T-helper 17 cell (primary cell): ENCODE measurements around the gene ODAD3. TPM values are rescaled to one million over a fixed set of nuclear protein-coding genes. Genes with fewer than 3 reads are reported as not detected.
"Not testable (repeated sequence)": the region's sequence is repeated elsewhere in the genome, so short reads cannot be mapped to it uniquely, and the experiment has no call there.

Experiments used
- ATAC-seq: fragments of 150-1000 bp; cut with Tn5 transposase; 2 replicates; pipeline ENCODE4 v1.10.0; 2021; ENCODE audit warnings: mild to moderate bottlenecking, moderate library complexity
- DNase-seq, 3 donors: peaks; one replicate each; pipeline versions ENCODE4 v3.0.0 to v3.0.0-alpha.2; 2020 to 2021
- H3K9me3 ChIP-seq: one replicate; pipeline ENCODE4 v1.7.0; 2013; ENCODE audit warnings: low read length, mild to moderate bottlenecking; ENCODE audit not compliant: control insufficient read depth, poor library complexity, severe bottlenecking
- H3K27ac Mint-ChIP-seq: one replicate; pipeline ENCODE4 v1.8.0; 2022; ENCODE audit warnings: mild to moderate bottlenecking, moderate library complexity, mixed read lengths
- H3K27me3 Mint-ChIP-seq: one replicate; pipeline ENCODE4 v1.8.0; 2022; ENCODE audit warnings: mixed read lengths
- H3K36me3 Mint-ChIP-seq: one replicate; pipeline ENCODE4 v1.8.0; 2022; ENCODE audit warnings: low read depth, mixed read lengths
- H3K4me1 Mint-ChIP-seq: one replicate; pipeline ENCODE4 v1.8.0; 2022; ENCODE audit warnings: mild to moderate bottlenecking, mixed read lengths
- H3K4me3 Mint-ChIP-seq: one replicate; pipeline ENCODE4 v1.8.0; 2022; ENCODE audit warnings: mild to moderate bottlenecking, moderate library complexity, mixed read lengths
- total RNA-seq, 4 donors: library from RNA in 2 of 4; stranded (reverse) in 2 of 4; gene quantifications; one replicate each; pipeline ENCODE4 v1.2.3 and lab custom pipeline; 2022 to 2026

The ODAD3 gene
- not detected for total RNA-seq
- 0 to 0.30 reads per million in 2 donors for total RNA-seq (lab: John Stamatoyannopoulos, UW)

- no peaks in the 10 kb centered on the region for H3K27me3 Mint-ChIP-seq
- H3K9me3 ChIP-seq, result no peaks in the 10 kb centered on the region
- peaks cover 2% of the 10 kb centered on the region for H3K36me3 Mint-ChIP-seq
- peaks cover 8% of the 10 kb centered on the region for H3K4me1 Mint-ChIP-seq
- DNase-seq (peak; percentile 89 to 95 (median 94)), ATAC-seq (peak; percentile 95)
- H3K27ac Mint-ChIP-seq, result peak within 1 kb of the TSS; percentile 91
- peak within 1 kb of the TSS; percentile 99 for H3K4me3 Mint-ChIP-seq
Measured at GRCh38 chr19:11435057-11435832, at the start of gene ODAD3, which contains the start of gene PRKCSH. ODAD3 (minus strand) TSS chr19:11435121; CDS start chr19:11435016, 105 bp downstream. PRKCSH (plus strand) TSS chr19:11435635; CDS start chr19:11436118, 483 bp downstream.

- DNase-seq, result no peak
Measured at GRCh38 chr19:11483366-11484111, 48.6 kb upstream of the ODAD3 start.

GRCh38 chr19:11482384-11483050, 47.6 kb upstream of the ODAD3 start:
- DNase-seq, result peak; percentile 82 to 90 (median 88)
- ATAC-seq, result peak; percentile 91
- Mint-ChIP-seq H3K36me3 (peaks cover 5% of the 10 kb centered on the region), H3K4me3 (peak overlapping the region; percentile 79), H3K27me3 (peaks cover 32% of the 10 kb centered on the region), H3K4me1 (peaks cover 25% of the 10 kb centered on the region), H3K27ac (peak overlapping the region; percentile 45)
- H3K9me3 ChIP-seq, result no peaks in the 10 kb centered on the region

More at GRCh38 chr19:11483366-11484111, 48.6 kb upstream of the ODAD3 start:
- Mint-ChIP-seq H3K27ac (no peak overlapping the region), H3K36me3 (peaks cover 5% of the 10 kb centered on the region), H3K4me3 (no peak overlapping the region), H3K4me1 (peaks cover 23% of the 10 kb centered on the region), H3K27me3 (peaks cover 28% of the 10 kb centered on the region)
- H3K9me3 ChIP-seq, result no peaks in the 10 kb centered on the region
- no peak for ATAC-seq

- H3K4me1 Mint-ChIP-seq, result peaks cover 25% of the 10 kb centered on the region
- H3K4me3 Mint-ChIP-seq, result peak overlapping the region; percentile 79
- peaks cover 37% of the 10 kb centered on the region for H3K27me3 Mint-ChIP-seq
- H3K36me3 Mint-ChIP-seq, result peaks cover 5% of the 10 kb centered on the region
- peak; percentile 72 for ATAC-seq
- peak overlapping the region; percentile 45 for H3K27ac Mint-ChIP-seq
- no peaks in the 10 kb centered on the region for H3K9me3 ChIP-seq
- peak; percentile 35 to 47 (median 44) for DNase-seq
Measured at GRCh38 chr19:11481534-11482383, 46.8 kb upstream of the ODAD3 start.

GRCh38 chr19:11480715-11481533, 46.0 kb upstream of the ODAD3 start, which contains the start of gene ELAVL3:
ELAVL3 (minus strand) TSS chr19:11481046; CDS start chr19:11480608, 438 bp downstream.
- H3K36me3 Mint-ChIP-seq, result peaks cover 5% of the 10 kb centered on the region
- peaks cover 25% of the 10 kb centered on the region for H3K4me1 Mint-ChIP-seq
- DNase-seq (no peak), ATAC-seq (no peak)
- peak within 1 kb of the TSS; percentile 79 for H3K4me3 Mint-ChIP-seq
- no peaks in the 10 kb centered on the region for H3K9me3 ChIP-seq
- peaks cover 37% of the 10 kb centered on the region for H3K27me3 Mint-ChIP-seq
- peak within 1 kb of the TSS; percentile 45 for H3K27ac Mint-ChIP-seq

- Mint-ChIP-seq H3K27me3 (peaks cover 33% of the 10 kb centered on the region), H3K4me1 (peaks cover 24% of the 10 kb centered on the region), H3K36me3 (peaks cover 4% of the 10 kb centered on the region), H3K27ac (no peak overlapping the region), H3K4me3 (no peak overlapping the region)
- no peaks in the 10 kb centered on the region for H3K9me3 ChIP-seq
- no peak for ATAC-seq
- DNase-seq, result no peak
Measured at GRCh38 chr19:11479898-11480714, 45.2 kb upstream of the ODAD3 start.

- H3K9me3 ChIP-seq, result no peaks in the 10 kb centered on the region
- H3K27me3 Mint-ChIP-seq, result peaks cover 33% of the 10 kb centered on the region
- H3K4me1 Mint-ChIP-seq, result peaks cover 23% of the 10 kb centered on the region
- H3K36me3 Mint-ChIP-seq, result peaks cover 3% of the 10 kb centered on the region
- ATAC-seq (no peak), DNase-seq (peak in 1 of 3 donors; percentile 21)
- peak overlapping the region; percentile 54 for H3K27ac Mint-ChIP-seq
- peak overlapping the region; percentile 72 for H3K4me3 Mint-ChIP-seq
Measured at GRCh38 chr19:11479090-11479897, 44.4 kb upstream of the ODAD3 start.

GRCh38 chr19:11478167-11479089, 43.5 kb upstream of the ODAD3 start:
- Mint-ChIP-seq H3K36me3 (peaks cover 3% of the 10 kb centered on the region), H3K27ac (peak overlapping the region; percentile 54), H3K4me3 (peak overlapping the region; percentile 72), H3K27me3 (peaks cover 33% of the 10 kb centered on the region), H3K4me1 (peaks cover 23% of the 10 kb centered on the region)
- no peak for ATAC-seq
- no peaks in the 10 kb centered on the region for H3K9me3 ChIP-seq
- DNase-seq, result no peak

GRCh38 chr19:11475861-11476260, 40.9 kb upstream of the ODAD3 start:
- Mint-ChIP-seq H3K4me1 (peaks cover 8% of the 10 kb centered on the region), H3K36me3 (peaks cover 3% of the 10 kb centered on the region), H3K27ac (no peak overlapping the region), H3K27me3 (peaks cover 26% of the 10 kb centered on the region), H3K4me3 (no peak overlapping the region)
- DNase-seq (no peak), ATAC-seq (no peak)
- no peaks in the 10 kb centered on the region for H3K9me3 ChIP-seq

- not testable (repeated sequence) for H3K4me3 Mint-ChIP-seq, ATAC-seq, H3K36me3 Mint-ChIP-seq, H3K27ac Mint-ChIP-seq, DNase-seq, H3K9me3 ChIP-seq, H3K4me1 Mint-ChIP-seq
- peaks cover 26% of the 10 kb centered on the region for H3K27me3 Mint-ChIP-seq
Measured at GRCh38 chr19:11475343-11475742, 40.4 kb upstream of the ODAD3 start.
